Heart left ventricle (tissue), 13 donors: ENCODE data around the gene PPP1R14D.

Source experiments
- POLR2A ChIP-seq, 2 donors: fragments of 450-650 bp; IDR thresholded peaks; one replicate each; pipeline ENCODE4 v1.6.1; 2017; ENCODE audit warnings: antibody characterized with exemption in 2 of 2, mild to moderate bottlenecking in 2 of 2, moderate library complexity in 2 of 2
- TF ChIP-seq, protein P1 (sequence below), 12 donors: fragments of 200-600 bp; sonication (generic) in 4 of 12; IDR thresholded peaks; one replicate each; pipeline versions ENCODE4 v1.5.0 to v1.8.0; 2018 to 2022; ENCODE audit warnings: antibody characterized with exemption in 12 of 12, mild to moderate bottlenecking in 5 of 12
- donor health status: ischemic (EF 13 %, LVEDD 7.1; RV severe dilation, severe dysfunction).
- donor health status: DM: no; HTN: yes; CAD: no.
- donor health status: DM: no; HTN: no; CAD: no.
- donor health status: ischemic (EF 25% LVEDD 6.9; RV normal size, moderate dysfunction).
- donor health status: ischemic (EF 25% LVEDD 5.7; RV mildly dilated, moderate dysfunction).
- donor health status: ischemic (EF 35%, LVEDD 5.7; RV mildly dilated, moderate dysfunction).
- donor health status: nonischemic (EF 11% LVEDD 7.7; RV severe dilation, severe dysfunction).
- donor health status: DM: yes; HTN: yes; CAD: no.
- donor health status: PGD.
- donor health status: ischemic (EF 29% LVEDD 5.4; RV normal size, mild dysfunction).
- donor health status: nonischemic (EF 23%, LVEDD 6.1; RV moderate dilation, normal function).

GRCh38 chr15:40829115-40829514, 607 bp upstream of the PPP1R14D start:
- TF ChIP-seq, protein P1, sequence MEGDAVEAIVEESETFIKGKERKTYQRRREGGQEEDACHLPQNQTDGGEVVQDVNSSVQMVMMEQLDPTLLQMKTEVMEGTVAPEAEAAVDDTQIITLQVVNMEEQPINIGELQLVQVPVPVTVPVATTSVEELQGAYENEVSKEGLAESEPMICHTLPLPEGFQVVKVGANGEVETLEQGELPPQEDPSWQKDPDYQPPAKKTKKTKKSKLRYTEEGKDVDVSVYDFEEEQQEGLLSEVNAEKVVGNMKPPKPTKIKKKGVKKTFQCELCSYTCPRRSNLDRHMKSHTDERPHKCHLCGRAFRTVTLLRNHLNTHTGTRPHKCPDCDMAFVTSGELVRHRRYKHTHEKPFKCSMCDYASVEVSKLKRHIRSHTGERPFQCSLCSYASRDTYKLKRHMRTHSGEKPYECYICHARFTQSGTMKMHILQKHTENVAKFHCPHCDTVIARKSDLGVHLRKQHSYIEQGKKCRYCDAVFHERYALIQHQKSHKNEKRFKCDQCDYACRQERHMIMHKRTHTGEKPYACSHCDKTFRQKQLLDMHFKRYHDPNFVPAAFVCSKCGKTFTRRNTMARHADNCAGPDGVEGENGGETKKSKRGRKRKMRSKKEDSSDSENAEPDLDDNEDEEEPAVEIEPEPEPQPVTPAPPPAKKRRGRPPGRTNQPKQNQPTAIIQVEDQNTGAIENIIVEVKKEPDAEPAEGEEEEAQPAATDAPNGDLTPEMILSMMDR (IDR thresholded peaks at IDR 0.05) = no peak
- no peak for TF ChIP-seq POLR2A (IDR thresholded peaks at IDR 0.05)
